Effector memory CD8-positive, alpha-beta T cell (primary cell): Measurements from ENCODE around the gene TRIM44.
"Not testable (repeated sequence)": the region's sequence is repeated elsewhere in the genome, so short reads cannot be mapped to it uniquely, and the experiment has no call there.

ENCODE experiments used
- ATAC-seq: fragments of 150-1000 bp; cut with Tn5 transposase; replicated peaks from 2 replicates; pipeline ENCODE4 v1.10.0; 2021; ENCODE audit warnings: mild to moderate bottlenecking, moderate library complexity
- DNase-seq, 3 experiments: peaks; one replicate each; pipeline ENCODE4 v3.0.0; 2021
- H3K27ac Mint-ChIP-seq, 2 donors: one replicate each; pipeline ENCODE4 v1.8.0; 2022; ENCODE audit warnings: mild to moderate bottlenecking in 2 of 2, mixed read lengths in 2 of 2, moderate library complexity in 2 of 2
- H3K27me3 Mint-ChIP-seq, 2 donors: one replicate each; pipeline ENCODE4 v1.8.0; 2022; ENCODE audit warnings: mixed read lengths in 2 of 2
- H3K36me3 Mint-ChIP-seq: one replicate; pipeline ENCODE4 v1.8.0; 2022; ENCODE audit warnings: mild to moderate bottlenecking, moderate library complexity, mixed read lengths; ENCODE audit not compliant: insufficient read depth
- H3K4me1 Mint-ChIP-seq, 2 donors: one replicate each; pipeline ENCODE4 v1.8.0; 2022; ENCODE audit warnings: low read depth in 2 of 2, mixed read lengths in 2 of 2
- H3K4me3 Mint-ChIP-seq, 2 donors: one replicate each; pipeline ENCODE4 v1.8.0; 2022; ENCODE audit warnings: mild to moderate bottlenecking in 2 of 2, mixed read lengths in 2 of 2, moderate library complexity in 2 of 2
- H3K9me3 Mint-ChIP-seq, 2 donors: one replicate each; pipeline ENCODE4 v1.8.0; 2022; ENCODE audit warnings: mixed read lengths in 2 of 2

TRIM44 gene

GRCh38 chr11:35851342-35851741 is 188.8 kb downstream of the TRIM44 start:
- no peak overlapping the region for H3K27ac Mint-ChIP-seq
- no peaks in the 10 kb centered on the region for H3K36me3 Mint-ChIP-seq
- no peaks in the 10 kb centered on the region for H3K9me3 Mint-ChIP-seq
- no peak overlapping the region for H3K4me3 Mint-ChIP-seq
- DNase-seq (no peak), ATAC-seq (no peak)
- H3K4me1 Mint-ChIP-seq = no peaks in the 10 kb centered on the region
- H3K27me3 Mint-ChIP-seq = peaks cover 21 to 32% of the 10 kb centered on the region in 2 donors

GRCh38 chr11:35852056-35852455 is 189.5 kb downstream of the TRIM44 start:
- no peak overlapping the region for H3K27ac Mint-ChIP-seq
- no peak overlapping the region for H3K4me3 Mint-ChIP-seq
- no peak for ATAC-seq
- H3K9me3 Mint-ChIP-seq = no peaks in the 10 kb centered on the region
- DNase-seq = no peak
- H3K27me3 Mint-ChIP-seq = peaks cover 21 to 30% of the 10 kb centered on the region in 2 donors
- H3K4me1 Mint-ChIP-seq = no peaks in the 10 kb centered on the region
- no peaks in the 10 kb centered on the region for H3K36me3 Mint-ChIP-seq

- Mint-ChIP-seq H3K27me3 (peaks cover 7 to 18% of the 10 kb centered on the region in 2 donors), H3K27ac (peak overlapping the region in 1 of 2 donors; percentile 12), H3K4me1 (no peaks in the 10 kb centered on the region), H3K9me3 (no peaks in the 10 kb centered on the region), H3K4me3 (no peak overlapping the region), H3K36me3 (no peaks in the 10 kb centered on the region)
- DNase-seq (no peak), ATAC-seq (no peak)
Measured at GRCh38 chr11:35853971-35854370, 191.4 kb downstream of the TRIM44 start.

- ATAC-seq (no peak), DNase-seq (no peak)
- H3K27me3 Mint-ChIP-seq = peaks cover 0 to 8% of the 10 kb centered on the region in 2 donors
- no peaks in the 10 kb centered on the region for H3K4me1 Mint-ChIP-seq
- no peak overlapping the region for H3K27ac Mint-ChIP-seq
- no peaks in the 10 kb centered on the region for H3K36me3 Mint-ChIP-seq
- no peak overlapping the region for H3K4me3 Mint-ChIP-seq
- H3K9me3 Mint-ChIP-seq = no peaks in the 10 kb centered on the region
Measured at GRCh38 chr11:35855671-35856070, 193.1 kb downstream of the TRIM44 start.

- H3K27ac Mint-ChIP-seq = no peak overlapping the region
- no peak overlapping the region for H3K4me3 Mint-ChIP-seq
- H3K9me3 Mint-ChIP-seq = no peaks in the 10 kb centered on the region
- DNase-seq (no peak), ATAC-seq (no peak)
- no peaks in the 10 kb centered on the region for H3K4me1 Mint-ChIP-seq
- no peaks in the 10 kb centered on the region for H3K36me3 Mint-ChIP-seq
- H3K27me3 Mint-ChIP-seq = peaks cover 0 to 8% of the 10 kb centered on the region in 2 donors
Measured at GRCh38 chr11:35856259-35856658, 193.7 kb downstream of the TRIM44 start.

- peaks cover 0 to 8% of the 10 kb centered on the region in 2 donors for H3K27me3 Mint-ChIP-seq
- H3K27ac Mint-ChIP-seq = no peak overlapping the region
- H3K36me3 Mint-ChIP-seq = no peaks in the 10 kb centered on the region
- no peaks in the 10 kb centered on the region for H3K4me1 Mint-ChIP-seq
- DNase-seq = no peak
- no peak overlapping the region for H3K4me3 Mint-ChIP-seq
- H3K9me3 Mint-ChIP-seq = no peaks in the 10 kb centered on the region
- no peak for ATAC-seq
Measured at GRCh38 chr11:35856756-35857155, 194.2 kb downstream of the TRIM44 start.

- no peak for DNase-seq
- H3K27ac Mint-ChIP-seq = no peak overlapping the region
- H3K27me3 Mint-ChIP-seq = peaks cover 0 to 4% of the 10 kb centered on the region in 2 donors
- H3K4me1 Mint-ChIP-seq = no peaks in the 10 kb centered on the region
- H3K9me3 Mint-ChIP-seq = no peaks in the 10 kb centered on the region
- H3K4me3 Mint-ChIP-seq = no peak overlapping the region
- ATAC-seq = no peak
- H3K36me3 Mint-ChIP-seq = no peaks in the 10 kb centered on the region
Measured at GRCh38 chr11:35857922-35858321, 195.3 kb downstream of the TRIM44 start.

GRCh38 chr11:35859301-35859700 is 196.7 kb downstream of the TRIM44 start:
- H3K4me1 Mint-ChIP-seq = no peaks in the 10 kb centered on the region
- no peak for ATAC-seq

GRCh38 chr11:35860194-35860593 is 197.6 kb downstream of the TRIM44 start:
- H3K4me3 Mint-ChIP-seq, H3K36me3 Mint-ChIP-seq, H3K4me1 Mint-ChIP-seq, ATAC-seq, H3K27ac Mint-ChIP-seq, DNase-seq, H3K9me3 Mint-ChIP-seq: not testable (repeated sequence)
- peaks cover 7 to 14% of the 10 kb centered on the region in 2 donors for H3K27me3 Mint-ChIP-seq

More at GRCh38 chr11:35859301-35859700, 196.7 kb downstream of the TRIM44 start:
- Mint-ChIP-seq H3K27ac (no peak overlapping the region), H3K27me3 (peaks cover 7 to 14% of the 10 kb centered on the region in 2 donors), H3K9me3 (no peaks in the 10 kb centered on the region), H3K36me3 (no peaks in the 10 kb centered on the region), H3K4me3 (no peak overlapping the region)
- DNase-seq = no peak

- H3K27ac Mint-ChIP-seq = no peak overlapping the region
- no peaks in the 10 kb centered on the region for H3K9me3 Mint-ChIP-seq
- peaks cover 7 to 14% of the 10 kb centered on the region in 2 donors for H3K27me3 Mint-ChIP-seq
- no peaks in the 10 kb centered on the region for H3K4me1 Mint-ChIP-seq
- H3K4me3 Mint-ChIP-seq = no peak overlapping the region
- ATAC-seq = no peak
- H3K36me3 Mint-ChIP-seq = no peaks in the 10 kb centered on the region
- no peak for DNase-seq
Measured at GRCh38 chr11:35861191-35861590, 198.6 kb downstream of the TRIM44 start.

GRCh38 chr11:35862666-35863065 is 200.1 kb downstream of the TRIM44 start:
- Mint-ChIP-seq H3K4me3 (no peak overlapping the region), H3K27ac (no peak overlapping the region), H3K9me3 (peaks cover 2 to 5% of the 10 kb centered on the region in 2 donors), H3K27me3 (peaks cover 7 to 14% of the 10 kb centered on the region in 2 donors), H3K4me1 (no peaks in the 10 kb centered on the region), H3K36me3 (no peaks in the 10 kb centered on the region)
- ATAC-seq (no peak), DNase-seq (no peak)

GRCh38 chr11:35864131-35864530 is 201.6 kb downstream of the TRIM44 start:
- peaks cover 10 to 17% of the 10 kb centered on the region in 2 donors for H3K9me3 Mint-ChIP-seq
- peaks cover 7 to 14% of the 10 kb centered on the region in 2 donors for H3K27me3 Mint-ChIP-seq
- no peak overlapping the region for H3K4me3 Mint-ChIP-seq
- no peaks in the 10 kb centered on the region for H3K4me1 Mint-ChIP-seq
- DNase-seq (no peak), ATAC-seq (no peak)
- H3K27ac Mint-ChIP-seq = no peak overlapping the region
- H3K36me3 Mint-ChIP-seq = no peaks in the 10 kb centered on the region

- H3K4me1 Mint-ChIP-seq = no peaks in the 10 kb centered on the region
- H3K27me3 Mint-ChIP-seq = peaks cover 7 to 14% of the 10 kb centered on the region in 2 donors
Measured at GRCh38 chr11:35866601-35867000, 204.0 kb downstream of the TRIM44 start.

More at GRCh38 chr11:35866601-35867000, 204.0 kb downstream of the TRIM44 start:
- no peak for DNase-seq
- H3K27ac Mint-ChIP-seq = no peak overlapping the region
- H3K4me3 Mint-ChIP-seq = no peak overlapping the region
- ATAC-seq = no peak
- H3K36me3 Mint-ChIP-seq = no peaks in the 10 kb centered on the region
- peaks cover 10 to 17% of the 10 kb centered on the region in 2 donors for H3K9me3 Mint-ChIP-seq
